Measurements from ENCODE around the gene OSBPL3. TPM values are rescaled to one million over a fixed set of nuclear protein-coding genes. Genes with fewer than 3 reads are reported as not detected.

OSBPL3 gene
- polyA plus RNA-seq, 1 of the 3 experiments (the other 2 are of a cell fraction): 23.2 TPM

DNA sequence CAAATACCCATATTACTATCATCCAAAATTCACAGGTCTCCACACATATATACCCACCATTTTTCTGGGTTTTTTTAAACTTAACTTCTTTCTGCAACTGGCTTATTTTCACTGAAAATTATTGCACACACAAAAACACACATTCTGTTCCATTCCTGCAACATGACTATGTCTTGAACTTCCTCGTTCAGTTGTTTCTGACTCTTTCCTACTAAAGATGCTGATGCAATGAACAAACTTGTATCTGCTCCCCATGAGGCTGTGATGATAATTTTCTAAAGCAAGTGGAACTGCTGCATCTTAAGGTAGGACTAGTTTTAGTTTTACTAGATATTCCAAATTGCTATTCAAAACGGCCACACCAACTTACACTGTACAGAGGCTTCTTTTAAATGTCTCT is 77.7 kb downstream of the OSBPL3 start:
- no peaks in the 10 kb centered on the region for H3K9me2 ChIP-seq
- no peaks in the 10 kb centered on the region for H3K9me3 ChIP-seq
- peaks cover 8 to 19% of the 10 kb centered on the region in 2 experiments; a peak in 3 of 4 replicates for H3K4me1 ChIP-seq (ENCODE audit: control insufficient read depth in 1 of 2, insufficient read depth in 2 of 2, low read depth in 1 of 2, low read length in 1 of 2)
- no peaks in the 10 kb centered on the region for H3K27me3 ChIP-seq (ENCODE audit: insufficient read depth)
- no peaks in the 10 kb centered on the region for H4K20me1 ChIP-seq (ENCODE audit: insufficient read depth)
- WGBS (ENCODE audit: low lambda C conversion rate): 68% methylated on average over 2 of the region's 2 CpGs
- H3K36me3 ChIP-seq (replicated peaks in 1 of 2; ENCODE audit: control insufficient read depth in 1 of 2, insufficient read depth in 2 of 2, low read length in 1 of 2): no peaks in the 10 kb centered on the region
- no peak overlapping the region for H3K27ac ChIP-seq (ENCODE audit: low read depth in 2 of 2, low read length in 1 of 2)
- H3K4me2 ChIP-seq: no peak overlapping the region
- DNase-seq: no peak
- TF ChIP-seq USF2 (IDR thresholded peaks at IDR 0.05; ENCODE audit: borderline replicate concordance, low read depth, low read length) (no peak), CTCF (IDR thresholded peaks at IDR 0.05) (no peak), TCF12 (IDR thresholded peaks at IDR 0.05) (no peak), JUND (IDR thresholded peaks at IDR 0.05) (no peak), FOXJ3 (CRISPR knock-in tag; IDR thresholded peaks at IDR 0.05) (no peak), EZH2phosphoT487 (IDR thresholded peaks at IDR 0.05; ENCODE audit: borderline replicate concordance, low read depth) (no peak), TAF1 (IDR thresholded peaks at IDR 0.05; ENCODE audit: borderline replicate concordance, low read depth, low read length) (no peak), TEAD4 (IDR thresholded peaks at IDR 0.05; ENCODE audit: borderline replicate concordance, insufficient read depth) (no peak), MAX (IDR thresholded peaks at IDR 0.05; ENCODE audit: low read depth) (no peak), POLR2AphosphoS5 (IDR thresholded peaks at IDR 0.05; ENCODE audit: low read depth, low read length) (no peak), RCOR1 (IDR thresholded peaks at IDR 0.05; ENCODE audit: low read length) (no peak), YY1 (IDR thresholded peaks at IDR 0.05; ENCODE audit: low read depth) (no peak)
- TF ChIP-seq, protein P1, sequence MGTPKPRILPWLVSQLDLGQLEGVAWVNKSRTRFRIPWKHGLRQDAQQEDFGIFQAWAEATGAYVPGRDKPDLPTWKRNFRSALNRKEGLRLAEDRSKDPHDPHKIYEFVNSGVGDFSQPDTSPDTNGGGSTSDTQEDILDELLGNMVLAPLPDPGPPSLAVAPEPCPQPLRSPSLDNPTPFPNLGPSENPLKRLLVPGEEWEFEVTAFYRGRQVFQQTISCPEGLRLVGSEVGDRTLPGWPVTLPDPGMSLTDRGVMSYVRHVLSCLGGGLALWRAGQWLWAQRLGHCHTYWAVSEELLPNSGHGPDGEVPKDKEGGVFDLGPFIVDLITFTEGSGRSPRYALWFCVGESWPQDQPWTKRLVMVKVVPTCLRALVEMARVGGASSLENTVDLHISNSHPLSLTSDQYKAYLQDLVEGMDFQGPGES (IDR thresholded peaks at IDR 0.05; ENCODE audit: low read depth, low read length): no peak
- TF ChIP-seq, protein P2, sequence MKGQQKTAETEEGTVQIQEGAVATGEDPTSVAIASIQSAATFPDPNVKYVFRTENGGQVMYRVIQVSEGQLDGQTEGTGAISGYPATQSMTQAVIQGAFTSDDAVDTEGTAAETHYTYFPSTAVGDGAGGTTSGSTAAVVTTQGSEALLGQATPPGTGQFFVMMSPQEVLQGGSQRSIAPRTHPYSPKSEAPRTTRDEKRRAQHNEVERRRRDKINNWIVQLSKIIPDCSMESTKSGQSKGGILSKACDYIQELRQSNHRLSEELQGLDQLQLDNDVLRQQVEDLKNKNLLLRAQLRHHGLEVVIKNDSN (IDR thresholded peaks at IDR 0.05; ENCODE audit: borderline replicate concordance, low read depth): no peak
- no peak overlapping the region for H3K9ac ChIP-seq
- POLR2A ChIA-PET: no interaction called here
- H3F3A ChIP-seq (replicated peaks; ENCODE audit: insufficient read depth): peaks cover 36% of the 10 kb centered on the region
- H3K4me3 ChIP-seq (ENCODE audit: low read depth in 2 of 2, low read length in 1 of 2): no peak overlapping the region
- H3K79me2 ChIP-seq (ENCODE audit: insufficient read depth): peaks cover 82% of the 10 kb centered on the region
- CTCF ChIA-PET: no interaction called here
- H2AFZ ChIP-seq (ENCODE audit: low read depth): no peak overlapping the region

Data from SK-N-SH (cell line).